Body of pancreas (tissue), 4 donors: ENCODE measurements around the gene AKAP13. TPM values are rescaled to one million over a fixed set of nuclear protein-coding genes. Genes with fewer than 3 reads are reported as not detected.

ENCODE experiments used
- ATAC-seq: fragments of 150-250 bp; one replicate; pipeline ENCODE4 v1.9.1; 2016
- DNase-seq, 4 donors: peaks; one replicate each; pipeline ENCODE4 v3.0.0-alpha.2; 2019
- H3K27ac ChIP-seq, 4 donors: fragments of 200-600 bp; sonication (generic); 1 replicate in 3 of 4; 2 replicates in 1 of 4; pipeline versions ENCODE4 v1.5.1 to v1.6.1; 2016 to 2019; ENCODE audit warnings: mild to moderate bottlenecking in 1 of 4, mixed read lengths in 1 of 4, moderate library complexity in 1 of 4
- H3K27me3 ChIP-seq, 2 donors: fragments of 200-600 bp; sonication (generic); one replicate each; pipeline ENCODE4 v1.6.0; 2016; ENCODE audit warnings: mild to moderate bottlenecking in 1 of 2
- H3K36me3 ChIP-seq, 2 donors: fragments of 200-600 bp; sonication (generic); replicated peaks in 1 of 2; 2 replicates each; pipeline ENCODE4 v1.5.1; 2016; ENCODE audit warnings: low read depth in 2 of 2; ENCODE audit not compliant: insufficient read depth in 1 of 2
- H3K4me1 ChIP-seq: fragments of 200-600 bp; sonication (generic); one replicate; pipeline ENCODE4 v1.6.0; 2016
- H3K4me3 ChIP-seq, 2 donors: fragments of 200-600 bp; sonication (generic); 1 replicate in 1 of 2; 2 replicates in 1 of 2; pipeline ENCODE4 v1.5.1; 2016 to 2019
- H3K9me3 ChIP-seq, 3 donors: fragments of 200-600 bp; sonication (generic); 1 replicate in 2 of 3; 2 replicates in 1 of 3; pipeline ENCODE4 v1.5.1; 2016
- POLR2A ChIP-seq, 3 donors: fragments of 450-650 bp; IDR thresholded peaks; one replicate each; pipeline ENCODE4 v1.6.1; 2016; ENCODE audit warnings: antibody characterized with exemption in 3 of 3, mild to moderate bottlenecking in 2 of 3
- WGBS, 2 donors: methylation state at CpG; one replicate each; pipeline ENCODE4 v1.1.5; 2017; 5-methylcytosine and 5-hydroxymethylcytosine counted together
- intact Hi-C: fragments of 100-400 bp; cut with DNase I; formaldehyde crosslinking; loops from one replicate; pipeline ENCODE4 v1.15.1; 2023
- total RNA-seq, 2 donors: library from RNA; depleted of rRNA; stranded (reverse); fragments of >200 nt; gene quantifications; one replicate each; pipeline ENCODE4 v1.1.0, GENCODE V29; 2016
- TF ChIP-seq, protein P1 (sequence below), 7 experiments: fragments of 450-650 bp in 4 of 7; fragments of 200-600 bp in 3 of 7; sonication (generic) in 3 of 7; IDR thresholded peaks; one replicate each; pipeline ENCODE4 v1.5.1; 2016 to 2019; ENCODE audit warnings: antibody characterized with exemption in 7 of 7

AKAP13 gene
- total RNA-seq, 2 donors from 2014 or later = 102 to 160 TPM

- no peak for ATAC-seq
- TF ChIP-seq POLR2A (IDR thresholded peaks at IDR 0.05) = no peak
- TF ChIP-seq, protein P1, sequence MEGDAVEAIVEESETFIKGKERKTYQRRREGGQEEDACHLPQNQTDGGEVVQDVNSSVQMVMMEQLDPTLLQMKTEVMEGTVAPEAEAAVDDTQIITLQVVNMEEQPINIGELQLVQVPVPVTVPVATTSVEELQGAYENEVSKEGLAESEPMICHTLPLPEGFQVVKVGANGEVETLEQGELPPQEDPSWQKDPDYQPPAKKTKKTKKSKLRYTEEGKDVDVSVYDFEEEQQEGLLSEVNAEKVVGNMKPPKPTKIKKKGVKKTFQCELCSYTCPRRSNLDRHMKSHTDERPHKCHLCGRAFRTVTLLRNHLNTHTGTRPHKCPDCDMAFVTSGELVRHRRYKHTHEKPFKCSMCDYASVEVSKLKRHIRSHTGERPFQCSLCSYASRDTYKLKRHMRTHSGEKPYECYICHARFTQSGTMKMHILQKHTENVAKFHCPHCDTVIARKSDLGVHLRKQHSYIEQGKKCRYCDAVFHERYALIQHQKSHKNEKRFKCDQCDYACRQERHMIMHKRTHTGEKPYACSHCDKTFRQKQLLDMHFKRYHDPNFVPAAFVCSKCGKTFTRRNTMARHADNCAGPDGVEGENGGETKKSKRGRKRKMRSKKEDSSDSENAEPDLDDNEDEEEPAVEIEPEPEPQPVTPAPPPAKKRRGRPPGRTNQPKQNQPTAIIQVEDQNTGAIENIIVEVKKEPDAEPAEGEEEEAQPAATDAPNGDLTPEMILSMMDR (IDR thresholded peaks at IDR 0.05) = no peak
- no peaks in the 10 kb centered on the region for H3K9me3 ChIP-seq
- 87 to 95% methylated on average over 6 of the region's 6 CpGs for WGBS, 2 donors
- no peaks in the 10 kb centered on the region for H3K27me3 ChIP-seq
- no peaks in the 10 kb centered on the region for H3K4me1 ChIP-seq
- intact Hi-C loops = no loop called here
- peaks cover 34 to 54% of the 10 kb centered on the region in 2 donors for H3K36me3 ChIP-seq
- DNase-seq = no peak
- no peak overlapping the region for H3K27ac ChIP-seq
- H3K4me3 ChIP-seq = no peak overlapping the region
These were observed 356.7 kb downstream of the AKAP13 start for GRCh38 chr15:85737061-85737460.

- DNase-seq (no peak), ATAC-seq (no peak)
- Histone ChIP-seq H3K27me3 (no peaks in the 10 kb centered on the region), H3K27ac (no peak overlapping the region), H3K4me3 (no peak overlapping the region), H3K4me1 (no peaks in the 10 kb centered on the region), H3K9me3 (no peaks in the 10 kb centered on the region), H3K36me3 (peaks cover 39 to 60% of the 10 kb centered on the region in 2 donors)
- intact Hi-C loops = no loop called here
- WGBS, 2 donors = 92 to 97% methylated on average over 20 of the region's 20 CpGs
- TF ChIP-seq, protein P1 (IDR thresholded peaks at IDR 0.05) = no peak
- TF ChIP-seq POLR2A (IDR thresholded peaks at IDR 0.05) = no peak
These were observed 360.6 kb downstream of the AKAP13 start for GRCh38 chr15:85741021-85741421.

DNA sequence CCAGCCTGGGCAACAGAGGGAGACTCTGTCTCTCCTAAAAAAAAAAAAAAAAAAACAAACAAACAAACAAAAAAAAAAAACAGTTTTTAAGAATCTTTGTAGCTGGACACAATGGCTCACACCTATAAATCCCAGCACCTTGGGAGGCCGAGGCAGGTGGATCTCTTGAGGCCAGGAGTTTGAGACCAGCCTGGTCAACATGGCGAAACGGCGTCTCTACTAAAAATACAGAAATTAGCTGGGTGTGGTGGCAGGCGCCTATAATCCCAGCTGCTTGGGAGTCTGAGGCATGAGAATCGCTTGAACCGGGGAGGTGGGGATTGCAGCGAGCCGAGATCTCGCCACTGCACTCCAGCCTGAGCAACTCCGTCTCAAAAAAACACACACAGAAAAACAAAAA is 361.3 kb downstream of the AKAP13 start:
- DNase-seq (no peak), ATAC-seq (no peak)
- no peaks in the 10 kb centered on the region for H3K4me1 ChIP-seq
- H3K27me3 ChIP-seq = no peaks in the 10 kb centered on the region
- H3K27ac ChIP-seq = no peak overlapping the region
- peaks cover 36 to 57% of the 10 kb centered on the region in 2 donors for H3K36me3 ChIP-seq
- H3K9me3 ChIP-seq = no peaks in the 10 kb centered on the region
- no peak for TF ChIP-seq POLR2A (IDR thresholded peaks at IDR 0.05)
- intact Hi-C loops = no loop called here
- no peak overlapping the region for H3K4me3 ChIP-seq
- 93 to 94% methylated on average over 11 of the region's 11 CpGs for WGBS, 2 donors

- intact Hi-C loops = no loop called here
- H3K36me3 ChIP-seq = peaks cover 29 to 58% of the 10 kb centered on the region in 2 donors
- 59 to 74% methylated on average over 8 of the region's 8 CpGs for WGBS, 2 donors
These were observed 361.9 kb downstream of the AKAP13 start for GRCh38 chr15:85742186-85742821.

GRCh38 chr15:85743392-85744055 is 363.1 kb downstream of the AKAP13 start:
- H3K27ac ChIP-seq = no peak overlapping the region
- ATAC-seq (no peak), DNase-seq (no peak)
- no peaks in the 10 kb centered on the region for H3K4me1 ChIP-seq
- no peak overlapping the region for H3K4me3 ChIP-seq
- TF ChIP-seq POLR2A (IDR thresholded peaks at IDR 0.05) = no peak
- TF ChIP-seq, protein P1 (IDR thresholded peaks at IDR 0.05) = no peak
- peaks cover 22 to 60% of the 10 kb centered on the region in 2 donors for H3K36me3 ChIP-seq
- no peaks in the 10 kb centered on the region for H3K27me3 ChIP-seq
- intact Hi-C loops = no loop called here
- WGBS, 2 donors = 85 to 88% methylated on average over 14 of the region's 14 CpGs
- H3K9me3 ChIP-seq = no peaks in the 10 kb centered on the region

More at GRCh38 chr15:85742186-85742821, 361.9 kb downstream of the AKAP13 start:
- DNase-seq (no peak), ATAC-seq (no peak)
- Histone ChIP-seq H3K4me1 (no peaks in the 10 kb centered on the region), H3K4me3 (no peak overlapping the region), H3K27me3 (no peaks in the 10 kb centered on the region), H3K9me3 (no peaks in the 10 kb centered on the region), H3K27ac (no peak overlapping the region)
- TF ChIP-seq, protein P1 (IDR thresholded peaks at IDR 0.05) = no peak
- TF ChIP-seq POLR2A (IDR thresholded peaks at IDR 0.05) = no peak
